ENCODE data around the gene C9orf50.
"Not testable (repeated sequence)": the region's sequence is repeated elsewhere in the genome, so short reads cannot be mapped to it uniquely, and the experiment has no call there.

Gene C9orf50

DNA sequence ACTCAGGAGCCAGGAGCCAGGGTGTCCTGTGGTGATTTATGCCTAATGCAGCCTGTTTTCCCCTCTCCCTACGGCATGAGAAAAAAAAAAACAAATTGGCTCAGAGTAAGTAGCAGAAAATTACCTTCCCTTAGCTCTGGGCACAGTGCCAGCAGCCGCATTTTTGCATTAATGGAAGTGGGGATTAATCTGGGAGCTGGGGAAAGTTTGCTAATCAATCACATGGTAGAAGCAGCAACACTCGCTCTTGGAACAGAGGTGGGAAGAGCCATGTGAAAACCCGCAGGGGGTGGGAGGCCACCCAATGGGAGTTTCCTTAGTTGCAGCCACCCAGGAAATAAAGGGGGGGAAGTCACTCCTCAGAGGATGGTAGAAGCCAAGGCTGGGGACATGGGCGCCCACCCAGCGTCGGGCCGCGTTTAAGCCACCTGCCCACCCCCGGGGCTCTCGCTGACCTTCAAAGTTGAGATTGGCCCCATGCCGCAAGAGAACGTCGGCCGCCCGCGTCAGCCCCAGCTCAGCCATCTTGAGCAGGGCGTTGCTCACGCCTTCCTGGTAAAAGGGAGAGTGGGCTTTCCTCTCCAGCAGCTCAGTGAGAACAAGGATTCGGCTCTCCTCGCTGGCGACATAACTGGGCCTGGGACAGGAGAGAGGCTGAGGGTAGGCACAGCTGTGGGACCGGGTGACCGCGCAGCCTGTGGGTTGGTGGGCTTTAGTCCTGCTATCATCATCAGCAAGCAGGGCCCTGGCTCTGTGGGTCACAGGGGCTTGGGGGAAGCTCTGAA is 19.4 kb upstream of the C9orf50 start:
- ChIA-PET POLR2A (interaction anchor here (1.1 to 1.8 kb wide), 5 partner anchors 15 to 150 kb away, joined by 3 to 6 read pairs (median 4); partner anchors contain the start of genes C9orf50 and NTMT1), CTCF (interaction anchor here (1.9 to 2.5 kb wide), 3 partner anchors 10 to 144 kb away, joined by 6 to 11 read pairs (median 8); no protein-coding TSS in a partner anchor)
- peak; percentile 19; the same call in 1 of the 2 replicates for TF ChIP-seq L3MBTL2 (conservative IDR thresholded peaks at IDR 0.05)
- no peak for TF ChIP-seq SP1 (IDR thresholded peaks at IDR 0.05)
- TF ChIP-seq, protein P1, sequence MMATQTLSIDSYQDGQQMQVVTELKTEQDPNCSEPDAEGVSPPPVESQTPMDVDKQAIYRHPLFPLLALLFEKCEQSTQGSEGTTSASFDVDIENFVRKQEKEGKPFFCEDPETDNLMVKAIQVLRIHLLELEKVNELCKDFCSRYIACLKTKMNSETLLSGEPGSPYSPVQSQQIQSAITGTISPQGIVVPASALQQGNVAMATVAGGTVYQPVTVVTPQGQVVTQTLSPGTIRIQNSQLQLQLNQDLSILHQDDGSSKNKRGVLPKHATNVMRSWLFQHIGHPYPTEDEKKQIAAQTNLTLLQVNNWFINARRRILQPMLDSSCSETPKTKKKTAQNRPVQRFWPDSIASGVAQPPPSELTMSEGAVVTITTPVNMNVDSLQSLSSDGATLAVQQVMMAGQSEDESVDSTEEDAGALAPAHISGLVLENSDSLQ (IDR thresholded peaks at IDR 0.05), result peak; percentile 80
- no peak for DNase-seq (ENCODE audit: extremely low spot score)

DNA sequence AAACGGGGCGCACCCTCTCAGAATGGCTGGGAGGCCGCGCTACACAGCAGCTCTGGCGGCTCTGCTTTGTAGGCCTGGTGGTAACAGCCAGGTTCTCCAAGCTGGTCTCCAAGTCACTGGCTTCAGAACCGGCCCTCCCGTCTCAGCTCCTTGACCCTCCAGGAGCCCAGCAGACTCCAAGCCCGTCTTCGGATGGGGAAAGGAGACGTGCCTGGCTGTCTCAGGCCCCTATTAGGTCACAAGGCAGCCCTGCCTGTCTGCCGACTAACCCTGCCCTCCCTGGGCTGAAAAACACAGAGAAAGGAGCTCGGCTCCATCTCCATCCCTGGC is 18.8 kb upstream of the C9orf50 start:
- ChIA-PET CTCF (interaction anchor here (1.9 to 2.5 kb wide), 3 partner anchors 10 to 144 kb away, joined by 6 to 11 read pairs (median 8); no protein-coding TSS in a partner anchor), POLR2A (interaction anchor here (1.1 to 1.8 kb wide), 5 partner anchors 14 to 150 kb away, joined by 3 to 6 read pairs (median 4); partner anchors contain the start of genes C9orf50 and NTMT1)
- TF ChIP-seq SUZ12 (IDR thresholded peaks at IDR 0.05), result no peak
- DNase-seq (ENCODE audit: extremely low spot score), result no peak

DNA sequence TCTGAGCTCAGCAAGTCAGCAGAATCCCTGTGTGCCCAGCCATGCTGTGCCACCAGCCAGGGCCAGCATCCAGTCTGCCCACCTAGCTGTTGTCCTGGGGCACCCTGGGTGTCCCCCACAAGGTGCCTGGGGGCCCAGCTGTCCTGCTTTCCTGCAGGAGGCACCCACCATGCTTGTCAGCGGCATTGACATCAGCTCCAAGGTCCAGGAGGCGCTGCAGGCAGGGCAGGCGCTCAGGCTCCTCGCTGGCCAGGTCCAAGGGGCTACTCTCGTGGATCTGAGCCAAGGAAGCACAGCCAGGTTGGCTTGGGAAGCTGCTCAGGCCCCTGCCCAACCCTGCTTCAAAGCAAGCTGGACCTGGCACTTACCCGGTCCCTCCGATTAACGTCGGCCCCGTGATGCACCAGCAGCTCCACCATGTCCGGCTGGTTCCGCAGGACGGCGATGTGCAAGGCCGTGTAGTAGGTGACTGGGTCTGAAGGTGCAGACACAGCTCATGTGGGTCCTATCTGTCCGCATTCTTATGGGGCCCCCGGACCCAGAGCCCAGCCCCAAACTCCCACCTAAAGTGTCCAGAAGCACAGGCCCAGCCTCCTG is 18.2 kb upstream of the C9orf50 start:
- TF ChIP-seq NFRKB (IDR thresholded peaks at IDR 0.05), result no peak
- CTCF ChIA-PET, result interaction anchor here (1.9 to 2.5 kb wide), 3 partner anchors 9 to 145 kb away, joined by 6 to 11 read pairs (median 8); no protein-coding TSS in a partner anchor
- POLR2A ChIA-PET, result interaction anchor here (1.1 to 1.8 kb wide), 4 partner anchors 13 to 499 kb away, joined by 3 to 6 read pairs (median 5); partner anchors contain the start of gene NTMT1
- DNase-seq (ENCODE audit: extremely low spot score), result no peak

DNA sequence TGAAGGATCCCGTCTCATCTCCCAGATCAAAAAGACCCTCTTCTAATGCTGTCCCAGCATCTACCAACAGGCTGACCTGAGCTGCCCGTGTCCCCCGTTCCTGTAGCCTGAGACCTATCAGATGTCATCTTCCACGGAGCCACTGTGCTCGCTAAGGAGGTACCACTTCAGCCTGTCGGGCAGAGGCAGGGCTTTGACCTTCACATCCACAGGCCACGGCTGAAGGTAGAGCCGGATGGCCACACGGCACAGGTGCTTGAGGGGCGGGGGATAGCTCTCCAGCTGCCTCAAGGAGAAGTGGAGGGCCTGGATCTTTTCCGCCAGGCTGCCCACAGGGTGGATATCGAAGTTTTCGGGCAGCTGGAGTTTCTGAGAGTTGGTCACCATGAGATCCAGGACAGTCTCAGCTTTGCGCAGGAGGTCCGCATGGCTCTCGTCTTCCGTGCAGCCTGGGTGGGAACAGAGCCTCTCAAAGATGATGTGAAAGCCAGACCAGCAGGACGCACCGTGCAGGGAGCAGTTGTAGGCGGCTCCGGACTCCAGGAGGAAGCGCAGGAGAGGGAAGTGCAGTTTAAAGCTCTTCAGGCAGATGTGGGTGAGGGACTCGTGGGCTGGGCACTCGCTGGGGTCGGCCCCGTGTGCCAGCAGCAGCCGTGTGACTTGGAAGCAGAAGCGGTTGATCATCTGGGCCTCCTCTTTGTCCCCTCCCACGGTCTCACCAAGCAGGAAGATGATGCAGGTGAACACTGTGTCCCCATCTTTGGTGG is 17.0 kb upstream of the C9orf50 start:
- POLR2A ChIA-PET, result interaction anchor here (1.6 kb wide), 1 partner anchor 498 kb away, joined by 4 read pairs; no protein-coding TSS in a partner anchor
- DNase-seq (ENCODE audit: extremely low spot score), result no peak
- TF ChIP-seq, protein P1 (IDR thresholded peaks at IDR 0.05), result no peak
- TF ChIP-seq ZNF384 (IDR thresholded peaks at IDR 0.05), result no peak
- TF ChIP-seq ELF4 (IDR thresholded peaks at IDR 0.05), result no peak
- no peak for TF ChIP-seq FOXK2 (IDR thresholded peaks at IDR 0.05)
- TF ChIP-seq SP1 (IDR thresholded peaks at IDR 0.05), result no peak
- no peak for TF ChIP-seq SUZ12 (IDR thresholded peaks at IDR 0.05)
- no peak for TF ChIP-seq BHLHE40 (IDR thresholded peaks at IDR 0.05; ENCODE audit: borderline replicate concordance)
- no peak for TF ChIP-seq CTBP1 (IDR thresholded peaks at IDR 0.05; ENCODE audit: borderline replicate concordance)
- no peak for TF ChIP-seq NFRKB (IDR thresholded peaks at IDR 0.05)
- TF ChIP-seq ARNT (IDR thresholded peaks at IDR 0.05), result no peak
- no peak for TF ChIP-seq TARDBP (IDR thresholded peaks at IDR 0.05)
- no peak for TF ChIP-seq HDGF (IDR thresholded peaks at IDR 0.05; ENCODE audit: borderline replicate concordance)
- TF ChIP-seq LEF1 (IDR thresholded peaks at IDR 0.05; ENCODE audit: borderline replicate concordance), result no peak
- CTCF ChIA-PET, result interaction anchor here (1.0 to 2.5 kb wide), 2 partner anchors 13 to 153 kb away, joined by 3 to 11 read pairs; no protein-coding TSS in a partner anchor

DNA sequence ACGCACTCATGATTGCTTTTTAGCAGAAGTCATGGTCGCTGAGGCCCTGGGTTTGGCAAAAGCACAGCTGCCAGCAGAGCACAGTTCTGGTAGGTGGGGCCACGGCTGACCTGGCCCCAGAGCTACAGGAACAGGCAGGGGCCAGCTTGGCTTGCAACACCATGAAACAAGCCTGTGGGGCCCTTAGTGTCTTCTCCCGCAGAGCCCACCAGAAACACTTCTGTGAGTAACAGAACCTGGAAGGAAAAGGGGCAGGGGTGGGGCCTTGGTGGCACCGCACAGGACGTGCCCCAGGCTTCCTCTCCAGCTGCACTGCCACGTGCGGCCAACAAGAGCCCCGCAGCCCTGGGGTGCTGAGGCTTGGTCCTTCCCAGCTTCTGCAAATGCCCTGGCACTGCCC is 16.2 kb upstream of the C9orf50 start:
- CTCF ChIA-PET, result interaction anchor here (1.0 kb wide), 1 partner anchor 154 kb away, joined by 3 read pairs; no protein-coding TSS in a partner anchor
- TF ChIP-seq TARDBP (IDR thresholded peaks at IDR 0.05), result no peak
- no peak for TF ChIP-seq SUZ12 (IDR thresholded peaks at IDR 0.05)
- no peak for TF ChIP-seq ELF4 (IDR thresholded peaks at IDR 0.05)
- no peak for TF ChIP-seq ARNT (IDR thresholded peaks at IDR 0.05)
- no peak for TF ChIP-seq ZNF384 (IDR thresholded peaks at IDR 0.05)
- TF ChIP-seq HDGF (IDR thresholded peaks at IDR 0.05; ENCODE audit: borderline replicate concordance), result no peak
- POLR2A ChIA-PET, result no interaction called here

DNA sequence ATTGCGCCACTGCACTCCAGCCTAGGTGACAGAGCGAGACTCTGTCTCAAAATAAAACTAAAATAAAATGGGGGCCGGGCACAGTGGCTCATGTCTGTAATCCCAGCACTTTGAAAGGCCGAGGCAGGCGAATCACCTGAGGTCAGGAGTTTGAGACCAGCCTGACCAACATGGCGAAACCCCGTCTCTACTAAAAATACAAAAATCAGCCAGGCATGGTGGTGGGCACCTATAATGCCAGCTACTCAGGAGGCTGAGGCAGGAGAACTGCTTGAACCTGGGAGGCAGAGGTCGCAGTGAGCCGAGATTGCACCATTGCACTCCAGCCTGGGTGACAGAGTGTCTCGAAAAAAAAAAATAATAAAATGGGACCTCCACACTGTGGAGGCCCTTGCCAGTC is 15.4 kb upstream of the C9orf50 start:
- POLR2A ChIA-PET; DNase-seq (ENCODE audit: extremely low spot score): not testable (repeated sequence)
- CTCF ChIA-PET, result interaction anchor here (0.8 kb wide), 1 partner anchor 12 kb away, joined by 3 read pairs; no protein-coding TSS in a partner anchor

More for the DNA sequence above, 16.2 kb upstream of the C9orf50 start:
- DNase-seq (ENCODE audit: extremely low spot score), result no peak

DNA sequence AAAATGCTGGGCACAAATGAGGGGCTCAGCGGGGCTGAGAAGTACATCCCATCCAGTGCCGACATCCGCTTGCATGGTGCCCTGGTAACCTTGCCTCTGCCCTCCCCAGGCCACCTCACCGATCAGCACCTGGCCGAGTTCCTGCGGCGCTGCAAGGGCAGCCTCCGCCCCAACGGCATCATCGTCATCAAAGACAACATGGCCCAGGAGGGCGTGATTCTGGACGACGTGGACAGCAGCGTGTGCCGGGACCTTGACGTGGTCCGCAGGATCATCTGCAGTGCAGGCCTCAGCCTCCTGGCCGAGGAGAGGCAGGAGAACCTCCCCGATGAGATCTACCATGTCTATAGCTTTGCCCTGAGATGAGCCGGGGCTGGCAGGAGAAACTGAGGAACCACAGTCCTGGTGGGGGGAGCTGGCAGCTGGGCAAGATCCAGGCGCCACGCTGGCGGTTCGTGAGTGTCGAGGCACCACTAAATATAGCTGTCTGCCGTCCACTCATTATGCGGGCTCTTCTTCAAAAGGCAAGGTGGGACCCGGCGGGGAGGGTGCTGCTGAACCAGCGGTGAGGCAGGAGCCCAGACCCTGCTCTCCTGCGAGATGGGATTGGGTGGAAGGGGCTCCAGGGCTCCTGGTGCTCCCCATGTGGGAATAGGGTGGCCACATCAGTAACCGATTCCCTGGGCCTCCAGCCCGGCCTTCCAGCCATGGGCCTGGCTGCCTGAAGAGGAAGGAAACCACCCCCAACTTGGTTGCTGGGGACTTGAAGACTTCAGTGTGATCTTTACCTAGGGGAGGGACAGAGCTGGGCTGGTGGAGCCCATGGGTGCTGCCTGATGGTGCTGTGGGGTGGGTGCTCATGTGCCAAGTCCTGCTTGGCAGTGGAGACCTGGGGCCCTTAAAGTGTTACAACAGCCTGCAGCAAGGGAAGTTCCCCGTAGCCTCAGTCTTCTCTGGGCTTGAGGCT is 14.5 kb upstream of the C9orf50 start:
- TF ChIP-seq ARNT (IDR thresholded peaks at IDR 0.05), result no peak
- no peak for TF ChIP-seq ZNF384 (IDR thresholded peaks at IDR 0.05)
- no peak for TF ChIP-seq FOXM1 (IDR thresholded peaks at IDR 0.05; ENCODE audit: borderline replicate concordance)
- no peak for TF ChIP-seq BHLHE40 (IDR thresholded peaks at IDR 0.05; ENCODE audit: borderline replicate concordance)
- no peak for TF ChIP-seq TARDBP (IDR thresholded peaks at IDR 0.05)
- TF ChIP-seq NFRKB (IDR thresholded peaks at IDR 0.05), result no peak
- TF ChIP-seq CTBP1 (IDR thresholded peaks at IDR 0.05; ENCODE audit: borderline replicate concordance), result no peak
- TF ChIP-seq, protein P1 (IDR thresholded peaks at IDR 0.05), result no peak
- TF ChIP-seq SP1 (IDR thresholded peaks at IDR 0.05), result no peak
- TF ChIP-seq HDGF (IDR thresholded peaks at IDR 0.05; ENCODE audit: borderline replicate concordance), result no peak
- TF ChIP-seq LEF1 (IDR thresholded peaks at IDR 0.05; ENCODE audit: borderline replicate concordance), result no peak
- TF ChIP-seq ELF4 (IDR thresholded peaks at IDR 0.05), result no peak
- no peak for TF ChIP-seq L3MBTL2 (conservative IDR thresholded peaks at IDR 0.05)
- no peak for TF ChIP-seq FOXA1 (IDR thresholded peaks at IDR 0.05)
- no peak for TF ChIP-seq FOXK2 (IDR thresholded peaks at IDR 0.05)
- TF ChIP-seq SUZ12 (IDR thresholded peaks at IDR 0.05), result no peak
- ChIA-PET POLR2A (no interaction called here), CTCF (interaction anchor here (0.8 kb wide), 1 partner anchor 11 kb away, joined by 3 read pairs; no protein-coding TSS in a partner anchor)
- no peak for DNase-seq (ENCODE audit: extremely low spot score)
